A549 (cell line): ENCODE measurements around the gene ZBP1. TPM values are rescaled to one million over a fixed set of nuclear protein-coding genes. Genes with fewer than 3 reads are reported as not detected.

Source experiments
- ATAC-seq, 2 experiments: fragments of 200-7000 bp in 1 of 2; fragments of >200 bp in 1 of 2; cut with Nextera tagmentation in 1 of 2; cut with Tn5 transposase in 1 of 2; 3 replicates each; pipeline versions ENCODE4 v1.8.0 to v1.9.1; 2018 to 2020; ENCODE audit warnings: mild to moderate bottlenecking in 1 of 2, moderate library complexity in 1 of 2
- CTCF ChIA-PET: fragments of 300-600 bp; sonication (Branson Sonifier 250); formaldehyde crosslinking; extraction: SDS; loops from one replicate; lab custom pipeline; 2021; ENCODE audit warnings: antibody characterized with exemption, inconsistent platforms; lab: Yijun Ruan, JAX
- POLR2A ChIA-PET: fragments of 350-600 bp; formaldehyde crosslinking; extraction: SDS; loops from one replicate; lab custom pipeline; 2021; ENCODE audit warnings: antibody characterized with exemption, inconsistent platforms; lab: Yijun Ruan, JAX
- DNase-seq, 2 experiments: peaks; one replicate each; pipeline versions ENCODE4 v3.0.0 to v3.0.0-alpha.2; 2011 to 2016; ENCODE audit warnings: low read depth in 1 of 2, low spot score in 1 of 2
- FAIRE-seq: peaks from 2 replicates; lab custom pipeline; 2011; peaks lifted over from hg19 to GRCh38; lab: Jason Lieb, UNC
- H3K27ac ChIP-seq, 2 experiments: fragments of >200 bp; sonication (Bioruptor Twin); formaldehyde crosslinking; 3 replicates each; pipeline ENCODE4 v1.5.1; 2016 to 2017
- H3K4me1 ChIP-seq: fragments of >200 bp; sonication (Bioruptor Twin); formaldehyde crosslinking; 3 replicates; pipeline ENCODE4 v1.6.1; 2016
- H3K4me2 ChIP-seq: fragments of >200 bp; sonication (Bioruptor Twin); formaldehyde crosslinking; 3 replicates; pipeline ENCODE4 v1.6.1; 2016
- H3K4me3 ChIP-seq: fragments of >200 bp; sonication (Bioruptor Twin); formaldehyde crosslinking; 3 replicates; pipeline ENCODE4 v1.5.1; 2016
- H3K9me3 ChIP-seq: fragments of >200 bp; sonication (Bioruptor Twin); formaldehyde crosslinking; 3 replicates; pipeline ENCODE4 v1.6.1; 2016
- BCL3 ChIP-seq: fragments of >200 bp; sonication (Bioruptor Twin); formaldehyde crosslinking; IDR thresholded peaks from 3 replicates; pipeline ENCODE4 v1.6.1; 2016
- BHLHE40 ChIP-seq: IDR thresholded peaks from 2 replicates; pipeline ENCODE4 v1.6.1; 2012; ENCODE audit warnings: low read depth, low read length, inconsistent platforms
- CBX2 ChIP-seq: fragments of 200-600 bp; sonication (generic); IDR thresholded peaks from 2 replicates; pipeline ENCODE4 v1.6.1; 2016; ENCODE audit warnings: low read depth, mild to moderate bottlenecking, borderline replicate concordance
- CHD2 ChIP-seq: fragments of 150-350 bp; IDR thresholded peaks from 2 replicates; pipeline ENCODE4 v1.6.1; 2014; ENCODE audit warnings: low read length; ENCODE audit not compliant: partially characterized antibody
- CHD4 ChIP-seq: fragments of 200-600 bp; sonication (generic); IDR thresholded peaks from 2 replicates; pipeline ENCODE4 v1.6.1; 2016; ENCODE audit warnings: antibody characterized with exemption, mild to moderate bottlenecking, borderline replicate concordance
- CTCF ChIP-seq: fragments of >200 bp; sonication (Bioruptor Twin); formaldehyde crosslinking; IDR thresholded peaks from 3 replicates; pipeline ENCODE4 v1.5.1; 2016
- EHF ChIP-seq: fragments of 250-450 bp; sonication (Bioruptor Pico); IDR thresholded peaks from 2 replicates; pipeline ENCODE4 v1.5.0; 2020; ENCODE audit warnings: mild to moderate bottlenecking
- EHMT2 ChIP-seq: fragments of 200-600 bp; sonication (generic); IDR thresholded peaks from 2 replicates; pipeline ENCODE4 v1.6.1; 2016; ENCODE audit warnings: antibody characterized with exemption, low read depth, mild to moderate bottlenecking, moderate library complexity
- EP300 ChIP-seq, 2 experiments: fragments of >200 bp; sonication (Bioruptor Twin); formaldehyde crosslinking; IDR thresholded peaks; 2 replicates in 1 of 2; 3 replicates in 1 of 2; pipeline ENCODE4 v1.6.1; 2016 to 2017
- HDAC2 ChIP-seq: fragments of 200-600 bp; sonication (generic); IDR thresholded peaks from 2 replicates; pipeline ENCODE4 v1.6.1; 2016
- HOXA7 ChIP-seq: fragments of 250-450 bp; sonication (Bioruptor Pico); IDR thresholded peaks from 2 replicates; pipeline ENCODE4 v1.5.0; 2020; ENCODE audit warnings: mild to moderate bottlenecking, moderate library complexity
- KDM1A ChIP-seq: fragments of 200-600 bp; sonication (generic); IDR thresholded peaks from 2 replicates; pipeline ENCODE4 v1.6.1; 2016; ENCODE audit warnings: low read depth, mild to moderate bottlenecking
- KDM5A ChIP-seq: fragments of 200-600 bp; sonication (generic); IDR thresholded peaks from 2 replicates; pipeline ENCODE4 v1.6.1; 2016; ENCODE audit warnings: antibody characterized with exemption, mild to moderate bottlenecking
- NFE2L2 ChIP-seq: fragments of 150-350 bp; conservative IDR thresholded peaks from 2 replicates; pipeline ENCODE4 v1.6.1; 2014; ENCODE audit warnings: low read length
- POLR2AphosphoS2 ChIP-seq: conservative IDR thresholded peaks from 2 replicates; pipeline ENCODE4 v1.6.1; 2012; ENCODE audit warnings: low read length, improper control_type of control experiment, inconsistent platforms
- SREBF2 ChIP-seq: fragments of 450-650 bp; IDR thresholded peaks from 2 replicates; pipeline ENCODE4 v1.6.1; 2014; ENCODE audit warnings: mild to moderate bottlenecking, moderate library complexity
- ZNF302 ChIP-seq: fragments of 250-450 bp; sonication (Bioruptor Pico); IDR thresholded peaks from 2 replicates; pipeline ENCODE4 v1.9.0; 2021; ENCODE audit warnings: inconsistent platforms, mild to moderate bottlenecking, moderate library complexity
- ZSCAN20 ChIP-seq: fragments of 250-450 bp; sonication (Bioruptor Pico); IDR thresholded peaks from 2 replicates; pipeline ENCODE4 v1.8.0; 2022; ENCODE audit warnings: mild to moderate bottlenecking, moderate library complexity
- WGBS: methylation state at CpG from one replicate; pipeline ENCODE4 v1.1.6; 2017; ENCODE audit errors: missing lambda C conversion rate; 5-methylcytosine and 5-hydroxymethylcytosine counted together
- polyA plus RNA-seq, 4 experiments: library from polyadenylated mRNA; depleted of rRNA in 3 of 4; stranded (reverse); fragments of >200 nt; fragmentation: RNase III in 1 of 4; extraction: RNeasy Plus Mini Kit Qiagen cat#74134 plus additional on column Dnase treatment in 1 of 4; gene quantifications; 2 replicates in 3 of 4; 3 replicates in 1 of 4; pipeline ENCODE4 v1.2.3, GENCODE V29; 2011 to 2017
- TF ChIP-seq, protein P1 (sequence below): fragments of 250-450 bp; sonication (Bioruptor Pico); IDR thresholded peaks from 2 replicates; pipeline ENCODE4 v1.5.0; 2020; ENCODE audit warnings: low read depth, mild to moderate bottlenecking, moderate library complexity
- TF ChIP-seq, protein P2 (sequence below): fragments of 450-650 bp; IDR thresholded peaks from 2 replicates; pipeline ENCODE4 v1.6.1; 2014; ENCODE audit warnings: antibody characterized with exemption

ZBP1 gene
- polyA plus RNA-seq, 2 of the 4 experiments (the other 2 are of a cell fraction) = 0.05 TPM; not detected in 1

GRCh38 chr20:57589728-57590484 lies 30.3 kb downstream of the ZBP1 start:
- Histone ChIP-seq H3K4me1 (peaks cover 4% of the 10 kb centered on the region; the same call in 2 of the 3 replicates), H3K27ac (no peak overlapping the region), H3K4me3 (no peak overlapping the region), H3K9me3 (peaks cover 9% of the 10 kb centered on the region), H3K4me2 (no peak overlapping the region)
- FAIRE-seq (no peak), ATAC-seq (no peak), DNase-seq (no peak)
- WGBS = 71% methylated on average over 12 of the region's 16 CpGs
- ChIA-PET CTCF (interaction anchor here (11.5 kb wide), 1 partner anchor 75 kb away, joined by 117 read pairs; no protein-coding TSS in a partner anchor), POLR2A (no interaction called here)
- TF ChIP-seq KDM1A = no peak
- no peak for TF ChIP-seq CHD2
- no peak for TF ChIP-seq SREBF2
- TF ChIP-seq CHD4 = no peak
- TF ChIP-seq BHLHE40 = no peak
- TF ChIP-seq POLR2AphosphoS2 = no peak
- TF ChIP-seq ZSCAN20 = no peak
- no peak for TF ChIP-seq BCL3
- TF ChIP-seq, protein P1, sequence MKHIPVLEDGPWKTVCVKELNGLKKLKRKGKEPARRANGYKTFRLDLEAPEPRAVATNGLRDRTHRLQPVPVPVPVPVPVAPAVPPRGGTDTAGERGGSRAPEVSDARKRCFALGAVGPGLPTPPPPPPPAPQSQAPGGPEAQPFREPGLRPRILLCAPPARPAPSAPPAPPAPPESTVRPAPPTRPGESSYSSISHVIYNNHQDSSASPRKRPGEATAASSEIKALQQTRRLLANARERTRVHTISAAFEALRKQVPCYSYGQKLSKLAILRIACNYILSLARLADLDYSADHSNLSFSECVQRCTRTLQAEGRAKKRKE = no peak
- no peak for TF ChIP-seq CBX2
- TF ChIP-seq HDAC2 = no peak
- TF ChIP-seq ZNF302 (CRISPR knock-in tag) = no peak
- TF ChIP-seq EHF = no peak
- no peak for TF ChIP-seq HOXA7
- TF ChIP-seq CTCF = no peak
- TF ChIP-seq EP300 (IDR thresholded peaks at IDR 0.05) = no peak
- no peak for TF ChIP-seq KDM5A
- TF ChIP-seq EHMT2 = no peak
- TF ChIP-seq, all 56 proteins: peak for 0

GRCh38 chr20:57589123-57589727 lies 31.0 kb downstream of the ZBP1 start:
- H3K4me3 ChIP-seq = no peak overlapping the region
- no peak for TF ChIP-seq NFE2L2
- TF ChIP-seq, protein P2, sequence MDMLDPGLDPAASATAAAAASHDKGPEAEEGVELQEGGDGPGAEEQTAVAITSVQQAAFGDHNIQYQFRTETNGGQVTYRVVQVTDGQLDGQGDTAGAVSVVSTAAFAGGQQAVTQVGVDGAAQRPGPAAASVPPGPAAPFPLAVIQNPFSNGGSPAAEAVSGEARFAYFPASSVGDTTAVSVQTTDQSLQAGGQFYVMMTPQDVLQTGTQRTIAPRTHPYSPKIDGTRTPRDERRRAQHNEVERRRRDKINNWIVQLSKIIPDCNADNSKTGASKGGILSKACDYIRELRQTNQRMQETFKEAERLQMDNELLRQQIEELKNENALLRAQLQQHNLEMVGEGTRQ = no peak
- TF ChIP-seq HOXA7 = no peak
- no peak for DNase-seq
- ATAC-seq = no peak
- H3K4me2 ChIP-seq = no peak overlapping the region
- peaks cover 9% of the 10 kb centered on the region for H3K9me3 ChIP-seq
- WGBS = 80% methylated on average over 4 of the region's 6 CpGs
- ChIA-PET CTCF (interaction anchor here (1.1 to 11.5 kb wide), 5 partner anchors 8 to 80 kb away, joined by 3 to 117 read pairs (median 3); no protein-coding TSS in a partner anchor), POLR2A (no interaction called here)
- FAIRE-seq = no peak
- no peaks in the 10 kb centered on the region for H3K4me1 ChIP-seq
- H3K27ac ChIP-seq = no peak overlapping the region
